ENCODE measurements around the gene MAGED2. TPM values are rescaled to one million over a fixed set of nuclear protein-coding genes. Genes with fewer than 3 reads are reported as not detected.

Gene MAGED2
- total RNA-seq, 4 donors from 2014 or later = 176 to 324 (median 272) TPM

GRCh38 chrX:54818221-54818620, 10.7 kb downstream of the MAGED2 start:
- no peak overlapping the region for H3K27ac ChIP-seq

GRCh38 chrX:54819201-54819600, 11.7 kb downstream of the MAGED2 start:
- WGBS, 2 donors = 74 to 87% methylated on average over 4 to 6 of the region's 8 CpGs
- no peak for DNase-seq
- H3K27me3 ChIP-seq = no peaks in the 10 kb centered on the region

More at GRCh38 chrX:54818221-54818620, 10.7 kb downstream of the MAGED2 start:
- Histone ChIP-seq H3K9me3 (no peaks in the 10 kb centered on the region), H3K4me3 (replicated peaks in 1 of 3) (no peak overlapping the region), H3K27me3 (no peaks in the 10 kb centered on the region), H3K36me3 (peaks cover 22 to 28% of the 10 kb centered on the region in 2 donors), H3K4me1 (no peaks in the 10 kb centered on the region)
- intact Hi-C loops (cut with DNase I) = loop anchor here (10.0 kb wide), 1 partner anchor 187 kb away; the partner anchor contains the start of gene APEX2
- WGBS, 2 donors = 52 to 67% methylated on average over 5 of the region's 5 CpGs
- DNase-seq = no peak
- TF ChIP-seq CTCF (IDR thresholded peaks at IDR 0.05) = no peak
- no peak for TF ChIP-seq POLR2A (IDR thresholded peaks at IDR 0.05)

GRCh38 chrX:54820737-54821136, 13.2 kb downstream of the MAGED2 start:
- TF ChIP-seq POLR2A (IDR thresholded peaks at IDR 0.05) = no peak
- no peak for TF ChIP-seq CTCF (IDR thresholded peaks at IDR 0.05)
- intact Hi-C loops (cut with DNase I) = no loop called here
- no peak overlapping the region for H3K27ac ChIP-seq

More at GRCh38 chrX:54819201-54819600, 11.7 kb downstream of the MAGED2 start:
- Histone ChIP-seq H3K27ac (no peak overlapping the region), H3K9me3 (no peaks in the 10 kb centered on the region), H3K36me3 (peaks cover 19 to 21% of the 10 kb centered on the region in 2 donors), H3K4me1 (no peaks in the 10 kb centered on the region), H3K4me3 (replicated peaks in 1 of 3) (no peak overlapping the region)
- no peak for TF ChIP-seq POLR2A (IDR thresholded peaks at IDR 0.05)
- no peak for TF ChIP-seq CTCF (IDR thresholded peaks at IDR 0.05)
- intact Hi-C loops (cut with DNase I) = loop anchor here (10.0 kb wide), 1 partner anchor 186 kb away; the partner anchor contains the start of gene APEX2

GRCh38 chrX:54821310-54821709, 13.8 kb downstream of the MAGED2 start:
- TF ChIP-seq POLR2A (IDR thresholded peaks at IDR 0.05) = no peak
- no peak for TF ChIP-seq CTCF (IDR thresholded peaks at IDR 0.05)
- Histone ChIP-seq H3K27ac (no peak overlapping the region), H3K36me3 (peaks cover 0 to 2% of the 10 kb centered on the region in 2 donors), H3K4me1 (no peaks in the 10 kb centered on the region), H3K4me3 (replicated peaks in 1 of 3) (no peak overlapping the region), H3K9me3 (no peaks in the 10 kb centered on the region), H3K27me3 (no peaks in the 10 kb centered on the region)
- DNase-seq = no peak
- 85 to 86% methylated on average over 2 of the region's 2 CpGs for WGBS, 2 donors
- intact Hi-C loops (cut with DNase I) = no loop called here

More at GRCh38 chrX:54820737-54821136, 13.2 kb downstream of the MAGED2 start:
- Histone ChIP-seq H3K4me3 (replicated peaks in 1 of 3) (no peak overlapping the region), H3K4me1 (no peaks in the 10 kb centered on the region), H3K36me3 (peaks cover 3 to 7% of the 10 kb centered on the region in 2 donors), H3K9me3 (no peaks in the 10 kb centered on the region), H3K27me3 (no peaks in the 10 kb centered on the region)
- DNase-seq = no peak
- WGBS, 2 donors = 100% methylated on average over 2 of the region's 7 CpGs; no CpG with 5 or more reads in 1 of the 2 donors

- no peaks in the 10 kb centered on the region for H3K9me3 ChIP-seq
- 89 to 91% methylated on average over 4 of the region's 5 CpGs for WGBS, 2 donors
- no peaks in the 10 kb centered on the region for H3K36me3 ChIP-seq
- no peaks in the 10 kb centered on the region for H3K27me3 ChIP-seq
- intact Hi-C loops (cut with DNase I) = no loop called here
- H3K4me3 ChIP-seq (replicated peaks in 1 of 3) = no peak overlapping the region
- no peak for DNase-seq
- H3K27ac ChIP-seq = no peak overlapping the region
- no peaks in the 10 kb centered on the region for H3K4me1 ChIP-seq
- no peak for TF ChIP-seq POLR2A (IDR thresholded peaks at IDR 0.05)
- no peak for TF ChIP-seq CTCF (IDR thresholded peaks at IDR 0.05)
Observed at GRCh38 chrX:54824195-54824594, 16.6 kb downstream of the MAGED2 start.
